Measurements from ENCODE around the gene STAM.
"Not testable (repeated sequence)": the region's sequence is repeated elsewhere in the genome, so short reads cannot be mapped to it uniquely, and the experiment has no call there.

Gene STAM

DNA sequence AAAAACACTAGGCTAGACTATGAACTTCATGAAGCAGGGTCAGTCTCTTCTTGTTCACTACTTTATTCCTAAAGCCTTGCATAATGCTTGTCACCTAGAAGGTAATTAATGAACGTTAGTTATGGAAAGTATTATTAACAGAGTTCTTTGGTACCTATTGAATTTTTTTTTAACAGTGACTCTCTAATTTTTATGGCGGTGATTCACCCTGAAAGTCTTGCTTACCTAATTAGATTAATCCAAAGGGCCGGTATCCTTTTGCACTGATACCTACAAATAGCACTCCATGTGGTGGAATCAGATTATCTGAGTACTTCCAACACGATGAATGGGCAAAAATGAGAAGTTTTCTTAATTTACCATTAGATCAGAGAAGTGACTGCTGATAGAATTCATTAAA lies 31.7 kb downstream of the STAM start:
- no peak for DNase-seq (ENCODE audit: low read depth)

DNA sequence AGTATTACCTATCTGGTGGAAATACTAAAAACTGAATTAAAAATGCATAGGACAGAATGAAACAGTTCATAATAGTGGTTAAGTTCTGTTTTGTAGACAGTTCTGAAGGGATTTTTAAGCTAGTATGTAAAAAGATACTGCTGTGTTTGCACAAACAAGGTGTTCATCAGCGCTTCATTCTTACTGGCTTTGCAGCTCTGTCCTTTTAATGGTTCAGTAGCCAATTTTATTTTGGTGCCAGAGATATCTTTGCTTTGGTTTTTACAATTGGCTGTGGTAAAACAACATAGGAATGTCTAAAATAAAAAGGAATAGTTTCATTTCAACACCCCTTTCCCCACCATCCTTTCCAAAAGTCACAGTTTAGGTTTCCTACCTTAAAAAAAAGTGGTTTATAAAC lies 33.0 kb downstream of the STAM start:
- DNase-seq (ENCODE audit: low read depth) = no peak

DNA sequence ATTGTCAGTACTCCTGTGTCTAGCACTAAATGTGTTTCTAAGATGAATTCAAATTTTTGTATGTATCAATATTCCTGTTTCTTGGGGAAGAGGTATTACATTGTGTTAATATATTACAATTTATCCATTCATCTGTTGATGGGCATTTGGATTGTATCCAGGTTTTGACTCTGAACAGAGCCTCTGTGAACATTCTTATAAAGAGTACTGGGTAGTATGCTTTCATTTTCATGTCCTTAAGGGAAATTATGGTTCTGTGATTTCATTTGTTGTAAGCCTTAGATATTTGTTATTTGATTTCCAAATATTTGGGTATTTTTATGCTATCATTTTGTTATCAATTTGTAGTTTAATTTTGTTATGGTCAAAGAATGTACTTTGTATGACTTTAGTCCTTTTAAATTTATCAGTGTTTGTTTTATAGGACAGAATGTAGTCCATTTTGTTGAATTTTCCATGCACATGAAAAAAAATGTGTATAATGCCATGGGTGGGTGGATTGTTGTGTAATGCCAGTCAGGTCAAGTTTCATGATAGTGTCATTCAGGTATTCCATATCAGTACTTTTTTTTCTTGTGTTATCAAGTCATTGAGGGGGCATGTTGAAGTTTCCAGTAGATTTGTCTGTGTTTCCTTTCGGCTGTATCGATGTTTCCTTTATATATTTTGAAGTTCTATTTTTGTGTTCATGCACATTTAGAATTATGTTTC lies 38.4 kb downstream of the STAM start:
- no peak for DNase-seq (ENCODE audit: low read depth)

DNA sequence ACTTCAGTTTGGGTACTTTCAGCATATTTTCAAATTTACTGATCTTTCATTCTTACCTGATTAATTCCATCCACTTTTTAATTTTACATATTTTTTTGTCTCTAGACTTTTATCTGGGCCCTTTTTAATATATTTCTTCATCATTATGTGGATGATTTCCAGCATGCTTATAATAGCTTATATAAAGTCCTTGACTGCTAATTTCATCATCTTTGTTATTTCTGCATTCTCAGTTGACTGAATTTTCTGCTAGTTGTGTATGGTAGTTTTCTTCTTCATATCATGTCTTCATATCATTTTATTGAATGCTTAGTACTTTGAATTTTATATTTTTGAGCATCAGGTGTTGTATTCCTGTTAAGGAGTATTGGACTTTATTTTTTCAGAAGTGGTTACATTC lies 39.6 kb downstream of the STAM start:
- no peak for DNase-seq (ENCODE audit: low read depth)

DNA sequence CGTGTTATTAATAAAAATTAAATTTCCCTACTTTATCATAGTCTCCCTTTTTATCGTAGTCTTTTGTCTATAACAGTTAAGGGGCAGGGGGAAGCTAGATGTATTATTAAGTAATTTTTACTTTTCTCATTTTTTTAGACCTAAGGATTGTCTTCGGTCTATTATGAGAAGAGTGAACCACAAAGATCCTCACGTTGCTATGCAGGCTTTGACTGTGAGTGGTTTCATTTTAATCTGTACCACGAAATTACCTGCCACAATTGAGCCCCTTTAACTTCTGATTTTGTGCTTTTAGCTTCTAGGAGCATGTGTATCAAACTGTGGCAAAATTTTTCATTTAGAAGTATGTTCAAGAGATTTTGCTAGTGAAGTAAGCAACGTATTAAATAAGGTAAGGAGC lies 40.6 kb downstream of the STAM start:
- DNase-seq (ENCODE audit: low read depth) = no peak

DNA sequence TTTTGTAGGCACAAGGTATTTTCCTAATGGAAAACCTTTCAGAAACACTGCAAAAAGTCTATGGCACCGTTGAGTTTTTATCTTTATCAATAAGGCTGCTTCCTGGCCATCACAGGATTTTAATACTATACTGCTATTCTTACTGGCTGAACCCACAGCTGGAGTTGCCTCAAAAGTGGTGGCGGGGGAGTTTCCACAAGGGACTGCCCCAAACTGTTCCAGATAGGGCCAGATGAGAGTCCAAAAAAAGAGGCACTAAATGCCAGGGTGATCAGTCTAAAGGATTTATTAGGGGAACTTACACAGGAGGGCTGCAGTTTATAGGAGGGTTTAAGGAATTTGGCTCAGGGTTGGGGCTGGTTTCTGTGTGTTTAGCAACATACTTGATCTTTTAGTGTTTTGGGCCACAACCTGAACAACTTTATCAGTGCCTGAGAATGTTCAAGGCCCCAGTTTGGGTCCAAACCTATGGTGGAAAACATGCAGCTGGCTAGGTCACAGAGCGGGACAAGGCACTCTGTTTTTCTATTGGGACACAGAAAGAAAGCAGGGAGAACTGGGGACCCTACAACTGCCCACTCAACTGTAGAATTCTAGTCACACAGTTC lies 41.4 kb downstream of the STAM start:
- no peak for DNase-seq (ENCODE audit: low read depth)

DNA sequence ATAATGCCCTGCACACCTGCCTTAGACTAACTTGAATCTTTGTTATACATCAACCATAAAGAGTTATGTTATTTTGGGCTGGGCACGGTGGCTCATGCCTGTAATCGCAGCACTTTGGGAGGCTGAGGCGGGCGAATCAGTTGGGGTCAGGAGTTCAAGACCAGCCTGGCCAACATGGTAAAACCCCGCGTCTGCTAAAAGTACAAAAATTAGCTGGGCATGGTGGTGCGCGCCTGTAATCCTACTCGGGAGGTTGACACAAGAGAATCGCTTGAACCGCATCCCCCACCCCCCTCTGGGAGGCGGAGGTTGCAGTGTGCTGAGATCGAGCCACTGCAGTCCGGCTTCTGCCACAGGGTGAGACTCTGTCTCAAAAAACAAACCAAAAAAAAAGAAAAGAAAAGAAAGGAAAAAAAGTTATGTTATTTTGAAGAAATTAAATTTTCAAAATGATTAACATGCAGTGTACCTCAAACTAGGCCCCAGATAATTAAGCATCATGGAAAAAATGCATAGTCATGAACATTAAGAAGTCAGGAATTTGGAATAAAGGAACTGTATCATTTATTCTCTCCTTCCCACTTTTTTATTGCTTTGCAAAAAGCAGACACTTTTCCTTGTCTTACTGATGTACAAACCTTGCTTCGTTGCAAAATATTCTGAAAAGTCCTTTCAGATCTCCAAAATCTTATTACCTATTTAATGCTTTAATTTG lies 43.3 kb downstream of the STAM start:
- DNase-seq (ENCODE audit: low read depth) = no peak

DNA sequence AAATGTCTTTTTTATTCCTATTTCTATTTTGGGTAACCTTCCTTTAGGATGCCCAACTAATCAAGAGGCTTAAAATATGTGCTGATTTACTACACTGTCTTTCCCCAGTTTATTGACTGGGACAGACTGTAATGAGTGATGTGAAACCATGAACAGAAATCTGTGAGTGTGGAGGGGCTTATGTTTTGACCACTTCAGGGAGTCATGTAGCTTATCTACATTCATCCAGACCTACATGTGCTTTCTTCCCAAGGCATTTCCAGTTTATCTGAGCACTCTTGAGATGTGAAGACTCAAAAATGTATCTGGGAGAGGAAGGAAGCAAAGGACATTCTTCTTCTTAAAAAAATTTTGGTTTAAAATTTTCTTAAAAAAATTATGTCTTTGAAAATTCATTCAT lies 45.2 kb downstream of the STAM start:
- no peak for DNase-seq (ENCODE audit: low read depth)

DNA sequence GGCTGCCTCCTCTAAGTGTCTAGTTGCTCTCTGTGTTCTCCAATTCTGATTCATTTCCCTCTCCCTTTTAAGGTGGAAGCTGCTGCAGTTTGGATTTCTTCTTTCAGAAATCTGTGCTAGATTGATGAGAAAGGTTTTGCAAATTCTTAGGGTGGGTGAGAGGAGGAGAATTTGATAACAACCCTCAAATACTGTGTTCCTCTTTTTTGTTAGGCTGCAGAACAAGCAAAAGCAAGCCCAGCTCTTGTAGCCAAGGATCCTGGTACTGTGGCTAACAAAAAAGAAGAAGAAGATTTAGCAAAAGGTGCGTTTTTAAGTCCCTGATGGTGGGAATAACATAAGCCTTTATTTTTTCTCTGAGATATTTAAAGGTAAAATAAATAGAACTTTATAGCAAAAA lies 49.1 kb downstream of the STAM start:
- no peak for DNase-seq (ENCODE audit: low read depth)

DNA sequence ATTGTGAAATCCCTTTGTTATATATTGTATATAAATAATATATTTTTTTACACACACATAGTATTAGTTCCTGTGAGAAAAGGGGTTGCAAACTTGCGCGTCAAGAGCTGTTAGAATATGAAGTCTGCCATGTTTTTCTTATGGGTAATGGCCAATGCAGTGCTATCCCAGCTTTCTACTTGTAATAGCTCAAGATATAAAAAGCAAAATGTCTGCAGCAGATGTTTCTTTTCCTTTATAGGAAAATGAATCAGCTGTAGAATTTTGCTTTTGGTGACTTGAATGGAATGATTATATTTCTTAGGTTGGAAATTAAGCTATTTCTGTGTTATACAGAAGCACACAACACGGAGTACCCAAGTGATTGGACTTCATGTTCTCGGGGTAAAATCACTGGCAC lies 54.7 kb downstream of the STAM start:
- DNase-seq (ENCODE audit: low read depth) = no peak

DNA sequence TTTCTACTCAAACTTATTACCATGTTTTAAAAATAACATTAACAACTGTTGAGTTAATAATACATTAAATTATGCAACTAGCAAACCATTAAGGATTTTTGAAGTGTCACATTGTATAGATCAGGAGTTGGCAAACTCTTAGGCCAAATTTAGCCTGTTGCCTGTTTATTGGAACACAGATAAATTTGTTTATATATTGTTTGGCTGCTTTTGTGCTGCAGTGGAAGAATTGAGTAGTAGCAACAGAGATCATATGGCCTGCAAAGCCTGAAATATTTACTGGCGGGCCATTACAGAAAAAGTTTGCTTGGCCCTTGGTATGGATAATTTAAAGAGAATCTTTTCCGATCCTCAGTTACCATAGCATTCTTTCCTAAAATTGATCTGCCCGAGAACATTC lies 57.4 kb downstream of the STAM start:
- no peak for DNase-seq (ENCODE audit: low read depth)

DNA sequence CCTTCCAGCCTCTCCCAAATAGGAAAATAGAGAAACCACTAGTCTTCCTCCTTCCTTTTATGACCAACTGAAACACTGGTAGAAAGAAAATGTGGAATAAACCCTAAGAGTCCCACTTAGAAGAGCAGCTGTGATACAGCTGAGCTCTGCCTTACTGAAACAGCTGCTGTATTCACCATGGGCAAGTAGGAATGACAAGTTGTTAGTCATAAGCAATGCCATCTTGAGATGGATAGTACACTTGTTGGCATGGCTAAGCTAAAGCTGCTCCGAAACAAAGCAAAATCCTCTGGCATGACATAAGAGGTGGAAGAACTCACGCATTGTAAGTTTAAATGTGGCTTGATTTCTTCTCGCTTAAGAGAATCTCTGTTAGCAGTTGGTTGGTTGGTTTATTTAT lies 59.8 kb downstream of the STAM start:
- no peak for DNase-seq (ENCODE audit: low read depth)

DNA sequence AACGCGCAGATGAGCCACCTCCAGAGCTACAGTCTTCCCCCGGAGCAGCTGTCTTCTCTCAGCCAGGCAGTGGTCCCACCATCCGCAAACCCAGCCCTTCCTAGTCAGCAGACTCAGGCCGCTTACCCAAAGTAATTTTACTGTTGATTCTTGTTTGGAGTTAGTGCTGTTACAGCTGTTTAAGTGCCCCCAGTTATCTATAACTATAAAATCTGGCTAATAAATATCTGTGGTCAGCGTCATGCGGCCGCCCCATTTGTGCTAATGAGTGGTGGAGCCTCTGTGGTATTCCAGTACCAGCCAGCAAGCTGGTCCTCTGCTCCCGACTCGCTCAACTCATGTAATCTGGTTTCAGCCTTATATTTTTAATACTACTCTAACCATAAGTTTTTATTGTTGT lies 64.9 kb downstream of the STAM start:
- no peak for DNase-seq (ENCODE audit: low read depth)

DNA sequence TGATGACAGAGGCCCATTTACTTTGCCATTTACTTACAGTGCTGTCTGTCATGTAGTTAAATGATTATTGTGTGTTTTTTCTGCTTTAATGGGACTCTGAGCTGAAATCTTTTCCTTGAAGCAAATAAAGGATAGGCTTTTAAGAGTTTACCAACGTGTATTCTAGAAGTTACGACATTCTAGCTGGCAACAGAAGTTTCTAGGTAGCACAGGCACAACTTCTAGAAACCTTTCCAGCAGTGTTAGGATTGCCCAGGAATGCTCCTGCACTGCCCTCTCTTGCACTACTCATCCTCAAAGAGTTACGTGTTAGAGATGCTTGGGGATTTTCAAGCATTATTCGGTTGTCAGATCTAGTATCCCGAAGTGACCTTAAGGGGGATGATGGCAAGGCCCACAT lies 65.5 kb downstream of the STAM start:
- DNase-seq (ENCODE audit: low read depth) = no peak

DNA sequence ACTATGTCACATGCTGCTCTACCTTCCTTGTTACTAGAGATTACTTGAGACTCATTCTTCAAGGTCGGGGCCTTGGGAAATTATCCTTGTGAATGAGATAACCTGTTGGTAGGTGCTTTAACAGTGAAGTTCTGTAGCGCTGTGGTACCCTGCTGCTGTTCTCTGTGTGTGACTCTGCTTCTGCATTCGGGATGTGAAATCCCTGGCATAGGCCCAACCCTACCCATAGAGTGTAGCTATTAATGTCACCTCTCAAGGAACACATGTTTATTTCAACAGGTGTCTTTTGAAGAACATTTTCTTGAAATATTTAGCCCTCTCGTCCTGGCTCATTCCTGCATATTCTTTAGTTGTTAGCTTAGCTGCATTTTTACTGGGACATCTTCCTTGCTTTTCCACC lies 66.2 kb downstream of the STAM start:
- DNase-seq (ENCODE audit: low read depth) = no peak

DNA sequence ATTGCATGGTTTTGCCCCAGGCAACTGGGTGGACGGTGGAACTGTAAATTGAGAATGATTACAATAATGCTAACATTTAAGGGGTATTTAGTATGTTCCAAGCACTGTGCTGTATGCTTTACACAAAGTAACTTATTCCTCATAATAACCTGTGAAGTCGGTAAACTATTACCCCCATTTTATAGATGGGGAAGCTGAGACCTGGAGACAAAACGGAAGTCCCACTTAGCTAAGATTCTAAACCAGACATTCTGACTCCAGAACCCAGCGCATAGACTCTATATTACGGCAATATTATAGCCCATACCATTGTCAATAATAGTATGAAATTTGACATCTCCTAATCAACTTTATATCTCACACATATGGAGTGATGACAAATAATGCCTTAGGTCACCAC lies 68.1 kb downstream of the STAM start:
- DNase-seq (ENCODE audit: low read depth) = no peak

DNA sequence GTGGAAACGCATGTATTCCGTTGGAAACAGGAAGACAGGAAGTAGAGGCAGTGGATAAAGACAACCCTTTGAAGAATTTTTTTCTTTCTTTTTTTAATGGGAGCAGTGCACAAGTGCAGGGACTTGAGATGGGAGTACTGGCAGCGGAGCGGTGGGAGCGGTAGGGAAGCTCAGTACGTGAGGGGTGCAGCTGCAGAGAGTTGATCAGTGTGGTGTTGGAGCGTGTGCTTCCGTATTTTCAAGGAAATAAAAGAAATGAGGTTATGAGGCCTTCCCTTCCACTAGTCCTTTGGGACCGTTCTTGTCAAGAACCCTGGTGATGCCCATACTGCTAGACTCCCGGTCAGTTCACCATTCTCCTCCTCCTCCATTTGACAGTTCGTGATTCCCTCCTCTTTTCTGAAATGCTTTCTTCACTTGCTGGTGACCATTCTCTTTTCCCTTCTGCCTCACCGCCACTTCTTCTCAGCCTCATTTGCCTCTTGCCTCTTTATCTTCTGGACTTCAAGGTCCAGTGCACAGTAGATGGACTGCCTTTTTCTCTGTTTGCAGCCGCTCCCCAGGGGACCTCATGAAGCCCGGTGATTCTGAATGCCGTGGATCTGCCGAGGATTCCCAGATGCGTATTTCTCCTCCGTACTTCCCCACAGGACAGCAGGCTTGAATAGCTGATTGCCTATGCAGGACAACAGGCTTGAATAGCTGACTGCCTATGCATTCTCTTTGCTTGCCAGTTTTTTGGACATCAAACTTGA lies 68.9 kb downstream of the STAM start:
- no peak for DNase-seq (ENCODE audit: low read depth)

DNA sequence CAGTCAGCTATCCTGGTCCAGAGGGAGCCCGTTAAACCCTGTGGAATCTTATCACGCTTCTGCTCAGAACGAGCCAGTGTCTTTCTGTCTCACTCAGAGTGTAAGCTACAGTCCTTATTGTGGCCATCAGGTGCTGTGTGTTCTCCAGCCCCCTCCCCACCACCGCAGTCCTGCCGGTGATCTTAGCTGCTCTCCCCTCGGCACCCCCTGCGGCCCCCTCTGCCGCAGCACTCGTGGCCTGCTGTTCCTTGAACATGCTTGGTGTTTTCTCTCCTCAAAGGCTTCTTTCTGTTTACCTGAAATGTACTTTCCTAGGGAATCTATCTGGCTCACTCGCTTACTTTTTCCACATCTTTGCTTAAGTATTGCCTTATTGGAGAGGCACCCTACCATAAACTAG lies 69.8 kb downstream of the STAM start:
- DNase-seq (ENCODE audit: low read depth) = no peak

DNA sequence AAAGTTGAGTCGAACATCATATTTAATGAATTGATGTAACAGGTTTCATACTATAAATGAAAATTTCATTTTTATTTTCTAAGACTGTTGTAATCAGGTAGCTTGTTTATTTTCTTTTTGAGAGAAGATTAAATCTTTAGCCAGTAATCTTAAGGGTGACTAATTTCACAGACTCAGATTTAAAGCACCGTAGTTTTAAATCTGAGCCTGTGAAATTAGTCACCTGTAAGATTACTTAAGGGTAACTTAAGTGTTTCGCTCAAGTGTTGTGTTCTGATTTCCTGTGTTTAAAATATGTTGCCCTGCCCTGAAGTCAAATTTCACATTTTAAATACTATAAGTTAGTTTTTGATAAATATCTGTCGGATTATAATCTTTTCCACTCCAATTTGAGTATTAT lies 72.2 kb downstream of the STAM start:
- no peak for DNase-seq (ENCODE audit: low read depth)

DNA sequence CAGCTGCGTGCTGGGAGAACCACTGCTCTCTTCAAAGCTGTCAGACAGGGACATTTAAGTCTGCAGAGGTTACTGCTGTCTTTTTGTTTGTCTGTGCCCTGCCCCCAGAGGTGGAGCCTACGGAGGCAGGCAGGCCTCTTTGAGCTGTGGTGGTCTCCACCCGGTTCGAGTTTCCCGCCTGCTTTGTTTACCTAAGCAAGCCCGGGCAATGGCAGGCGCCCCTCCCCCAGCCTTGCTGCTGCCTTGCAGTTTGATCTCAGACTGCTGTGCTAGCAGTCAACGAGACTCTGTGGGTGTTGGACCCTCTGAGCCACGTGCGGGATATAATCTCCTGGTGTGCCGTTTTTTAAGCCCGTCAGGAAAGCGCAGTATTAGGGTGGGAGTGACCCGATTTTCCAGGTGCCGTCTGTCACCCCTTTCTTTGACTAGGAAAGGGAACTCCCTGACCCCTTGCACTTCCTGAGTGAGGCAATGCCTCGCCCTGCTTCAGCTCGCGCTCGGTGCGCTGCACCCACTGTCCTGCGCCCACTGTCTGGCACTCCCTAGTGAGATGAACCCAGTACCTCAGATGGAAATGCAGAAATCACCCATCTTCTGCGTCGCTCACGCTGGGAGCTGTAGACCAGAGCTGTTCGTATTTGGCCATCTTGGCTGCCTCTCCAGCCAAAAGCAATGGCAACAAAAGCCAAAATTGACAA lies 78.5 kb downstream of the STAM start:
- not testable (repeated sequence) for DNase-seq (ENCODE audit: low read depth)

DNA sequence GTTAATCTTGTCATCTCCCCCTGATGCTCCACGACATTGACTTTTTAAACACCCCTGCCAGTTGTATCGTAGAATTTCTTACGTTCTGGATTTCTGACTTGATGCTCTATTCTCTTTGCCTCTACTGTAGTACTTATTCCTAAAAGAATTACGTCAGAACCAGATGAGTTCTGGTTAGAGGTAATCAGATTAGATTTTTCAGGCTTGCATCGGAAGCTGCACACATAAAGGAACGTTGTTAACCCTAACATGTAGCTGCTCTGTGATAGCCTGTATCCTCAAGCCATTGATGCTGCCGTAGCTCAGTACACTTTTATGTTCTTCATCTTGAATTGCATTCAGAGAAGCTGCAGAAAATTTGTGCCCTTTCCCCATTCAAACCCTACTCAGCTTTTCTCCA lies 81.8 kb downstream of the STAM start:
- no peak for DNase-seq (ENCODE audit: low read depth)

DNA sequence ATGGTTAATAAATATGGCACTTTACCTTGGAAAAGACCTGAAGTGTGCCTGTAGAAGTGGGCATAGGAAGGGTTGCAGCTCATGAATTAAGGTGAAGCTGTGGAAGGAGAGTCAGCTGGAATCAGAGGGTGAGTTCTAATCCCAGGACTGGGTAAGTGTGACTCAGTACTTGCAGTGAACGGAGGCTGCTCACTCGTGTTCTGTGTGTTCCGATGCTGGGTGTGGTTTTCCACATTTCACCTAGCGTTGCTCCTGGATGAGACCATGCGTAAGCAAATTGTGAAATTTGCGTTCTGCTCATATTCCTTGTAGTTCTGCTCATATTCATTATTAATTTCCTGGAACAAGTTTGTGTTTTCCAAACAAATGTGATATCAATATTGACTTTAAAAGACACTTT lies 85.7 kb downstream of the STAM start:
- DNase-seq (ENCODE audit: low read depth) = no peak
